NCI-H69 (cell line): ENCODE measurements around the gene USH1C.
A peak's percentile ranks its signal among the peaks of the same experiment; 100 is the strongest.

Experiments used
- DNase-seq: peaks from one replicate; lab custom pipeline; 2025; lab: John Stamatoyannopoulos, UW

USH1C gene

DNA sequence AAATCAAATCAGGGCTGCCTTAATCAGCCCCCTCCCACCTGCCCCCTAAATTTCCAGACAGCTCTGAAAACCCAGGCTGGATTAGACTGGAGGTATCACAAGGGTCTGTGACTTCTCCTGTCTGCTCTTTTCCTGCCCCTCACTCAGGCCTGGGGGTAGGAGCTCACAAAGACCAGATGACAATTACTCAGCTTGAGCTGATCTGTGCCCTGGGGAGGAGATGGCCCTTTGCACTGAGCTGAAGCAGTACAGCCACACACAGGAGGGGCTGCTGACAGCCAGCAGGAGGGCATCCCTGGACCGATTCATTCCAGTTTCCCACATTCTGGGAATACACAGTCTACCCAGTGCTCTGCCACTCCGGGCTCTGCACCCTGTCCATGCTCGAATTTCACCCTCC lies 71.7 kb downstream of the USH1C start:
- DNase-seq: peak; percentile 47

DNA sequence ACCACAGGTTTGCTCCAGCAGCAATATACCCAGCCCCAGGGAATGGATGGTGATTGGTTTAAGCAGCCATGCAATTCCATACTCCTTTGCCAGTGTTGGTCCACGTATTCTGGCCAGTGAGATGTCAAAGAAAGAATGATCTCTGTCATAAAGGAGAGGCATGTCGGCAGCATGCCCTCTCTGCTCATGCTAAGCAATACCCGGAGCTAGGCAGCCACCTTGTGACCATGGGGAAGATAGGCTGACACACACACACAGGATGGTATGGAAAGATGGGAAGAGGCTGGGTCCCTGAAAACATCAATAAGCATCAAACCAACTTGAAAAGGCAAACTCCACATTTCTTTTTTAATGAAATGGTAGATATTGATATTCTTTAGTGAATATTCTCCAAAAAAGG lies 72.7 kb downstream of the USH1C start:
- DNase-seq: no peak

DNA sequence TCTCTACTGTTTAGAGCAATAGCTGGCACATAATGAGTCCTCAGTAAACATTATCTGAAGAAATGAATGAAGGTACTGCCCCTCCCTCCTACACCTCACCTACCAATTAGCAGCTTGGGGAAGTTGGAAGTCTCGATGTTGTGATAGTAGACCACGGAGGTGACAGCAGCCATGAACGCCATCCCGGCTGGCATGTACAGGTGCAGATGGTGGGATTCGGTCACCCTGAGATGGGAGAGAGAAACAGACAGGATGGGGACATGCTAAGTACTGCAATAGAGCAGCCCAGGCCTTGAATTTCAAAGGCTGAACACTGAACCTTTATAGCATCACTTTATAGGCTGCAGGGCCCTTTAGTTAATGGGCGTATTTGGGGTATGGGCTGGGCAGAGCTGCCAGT lies 74.2 kb downstream of the USH1C start:
- no peak for DNase-seq

DNA sequence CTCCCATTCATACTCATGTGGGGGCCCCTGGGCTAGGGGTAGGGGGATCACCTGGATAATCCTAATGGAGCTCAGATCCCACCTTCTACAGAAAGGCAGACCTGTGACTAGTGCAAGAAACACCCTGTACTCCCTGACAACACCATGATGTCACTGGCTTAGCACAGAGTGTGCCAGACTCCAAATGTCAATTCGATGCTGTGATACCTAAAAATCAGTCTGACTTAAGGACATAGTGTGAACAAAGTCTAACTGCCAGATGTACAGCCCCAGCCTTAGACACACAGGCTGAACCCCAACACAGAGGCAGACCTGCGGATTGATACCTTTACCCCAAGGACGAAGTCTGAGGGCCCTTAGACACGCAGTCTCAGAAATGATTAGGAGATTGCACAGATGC lies 76.1 kb downstream of the USH1C start:
- DNase-seq: no peak

DNA sequence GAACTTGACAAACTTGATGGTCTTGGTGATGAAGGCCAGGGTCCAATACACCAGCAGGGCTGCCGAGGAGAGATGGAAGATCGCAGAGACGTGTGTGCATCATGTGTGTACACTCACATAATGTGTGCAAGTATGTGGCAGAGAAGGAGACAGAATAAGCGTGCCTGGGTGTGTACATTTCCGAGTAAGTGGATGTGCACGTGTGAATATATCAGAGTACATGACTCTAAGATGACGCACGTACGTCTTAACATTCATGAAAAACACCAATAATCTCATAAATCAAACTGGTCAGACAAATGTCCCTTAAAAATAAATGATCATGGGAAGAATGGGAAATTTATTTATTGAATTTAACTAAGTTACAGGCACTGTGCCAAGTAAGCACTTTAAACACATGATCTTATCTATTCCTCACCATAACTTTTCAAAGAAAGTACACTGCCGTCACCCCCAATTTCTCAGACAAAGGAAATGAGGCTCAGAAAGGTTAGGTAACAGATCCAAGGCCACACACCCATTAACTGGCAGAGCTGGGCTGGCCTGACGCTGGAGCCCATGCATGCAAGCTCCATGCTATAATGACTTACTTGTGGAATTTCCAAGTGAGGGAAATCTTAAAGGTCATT lies 80.6 kb downstream of the USH1C start:
- DNase-seq: no peak

DNA sequence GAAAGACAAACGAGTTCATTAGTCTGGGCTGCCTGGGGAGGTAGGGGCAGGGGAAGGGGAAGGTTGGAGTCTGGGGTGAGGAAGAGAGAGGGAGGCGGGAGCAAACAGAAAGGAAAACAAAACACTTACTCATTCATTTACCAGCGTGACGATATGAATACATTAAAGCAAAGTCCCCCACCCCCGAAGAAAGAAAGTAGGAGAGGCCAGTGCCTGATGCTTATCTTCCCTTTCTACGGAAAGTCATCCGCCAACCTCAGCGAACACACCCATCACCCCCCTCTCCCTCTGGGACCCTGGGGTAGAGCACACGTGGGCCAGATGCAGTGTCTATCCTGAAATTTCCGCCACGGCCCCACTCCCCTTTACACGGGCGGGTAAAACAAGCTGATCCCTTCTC lies 81.3 kb downstream of the USH1C start:
- no peak for DNase-seq

DNA sequence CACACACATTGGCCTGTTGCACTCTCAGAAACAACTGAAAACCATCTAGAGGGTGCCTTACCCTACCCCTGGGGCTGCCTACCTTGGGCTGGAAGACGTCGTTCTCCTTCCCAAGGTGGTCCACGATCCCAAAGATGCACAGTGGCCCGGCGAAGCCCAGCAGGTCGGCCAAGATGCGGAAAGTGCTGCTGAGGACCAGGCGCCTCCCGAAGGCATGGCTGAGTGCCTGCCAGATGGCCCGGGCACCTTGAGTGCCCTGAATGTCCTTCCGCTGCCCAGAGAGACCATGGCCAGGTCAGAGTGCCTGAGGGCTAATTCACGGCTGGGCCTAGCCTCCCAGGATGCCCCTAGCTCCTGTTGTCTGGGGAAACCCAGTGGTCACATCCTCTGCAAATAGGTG lies 83.8 kb downstream of the USH1C start:
- DNase-seq: no peak

DNA sequence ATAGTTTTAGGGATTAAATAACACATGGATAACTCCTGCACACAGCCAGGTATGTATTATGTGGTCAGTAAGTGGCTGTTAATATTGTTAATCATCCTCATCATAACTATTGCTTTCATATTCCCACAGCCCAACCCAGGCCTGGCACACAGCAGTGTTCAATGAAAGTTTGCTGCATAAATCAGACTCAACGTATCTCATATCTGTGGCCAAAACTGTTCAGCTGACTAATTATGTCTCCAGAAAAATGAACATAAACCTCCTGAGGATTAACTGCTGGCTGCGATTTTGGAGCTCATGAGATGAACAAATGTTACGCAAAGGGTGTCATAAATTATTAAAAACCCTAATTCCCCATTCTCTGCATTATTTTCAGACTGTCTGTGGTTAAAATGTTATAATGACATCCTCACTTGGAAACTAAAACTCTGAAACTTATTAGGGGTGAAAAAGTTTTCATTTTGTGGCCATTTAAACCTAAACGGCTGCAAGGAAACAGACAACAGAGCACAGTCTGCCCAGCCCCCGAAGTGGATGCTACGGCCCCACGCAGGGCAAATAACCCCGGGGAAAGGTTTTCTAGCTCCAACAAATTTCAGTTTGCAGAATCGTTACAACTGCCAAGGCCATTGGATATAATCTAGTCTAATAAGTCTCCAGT lies 84.8 kb downstream of the USH1C start:
- DNase-seq: no peak

DNA sequence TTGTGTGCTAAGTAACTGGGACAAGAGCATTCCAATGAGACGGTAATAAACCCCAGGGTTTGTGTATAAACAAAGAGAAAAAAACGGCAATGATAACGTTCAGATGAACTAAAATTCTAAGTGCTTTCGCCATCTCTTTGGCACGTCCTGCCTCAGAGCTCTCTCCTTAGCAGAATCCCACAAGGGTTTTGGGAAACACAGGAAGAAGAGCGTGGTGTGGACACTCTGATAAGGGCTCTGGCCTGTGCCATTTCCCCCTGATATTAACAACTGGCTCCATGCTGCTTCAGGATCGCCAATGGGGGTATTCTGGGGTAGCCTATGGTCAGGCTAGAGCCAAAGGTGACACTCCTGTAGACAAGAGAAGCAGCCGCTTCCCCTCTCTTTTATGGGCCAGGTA lies 85.9 kb downstream of the USH1C start:
- DNase-seq: no peak

DNA sequence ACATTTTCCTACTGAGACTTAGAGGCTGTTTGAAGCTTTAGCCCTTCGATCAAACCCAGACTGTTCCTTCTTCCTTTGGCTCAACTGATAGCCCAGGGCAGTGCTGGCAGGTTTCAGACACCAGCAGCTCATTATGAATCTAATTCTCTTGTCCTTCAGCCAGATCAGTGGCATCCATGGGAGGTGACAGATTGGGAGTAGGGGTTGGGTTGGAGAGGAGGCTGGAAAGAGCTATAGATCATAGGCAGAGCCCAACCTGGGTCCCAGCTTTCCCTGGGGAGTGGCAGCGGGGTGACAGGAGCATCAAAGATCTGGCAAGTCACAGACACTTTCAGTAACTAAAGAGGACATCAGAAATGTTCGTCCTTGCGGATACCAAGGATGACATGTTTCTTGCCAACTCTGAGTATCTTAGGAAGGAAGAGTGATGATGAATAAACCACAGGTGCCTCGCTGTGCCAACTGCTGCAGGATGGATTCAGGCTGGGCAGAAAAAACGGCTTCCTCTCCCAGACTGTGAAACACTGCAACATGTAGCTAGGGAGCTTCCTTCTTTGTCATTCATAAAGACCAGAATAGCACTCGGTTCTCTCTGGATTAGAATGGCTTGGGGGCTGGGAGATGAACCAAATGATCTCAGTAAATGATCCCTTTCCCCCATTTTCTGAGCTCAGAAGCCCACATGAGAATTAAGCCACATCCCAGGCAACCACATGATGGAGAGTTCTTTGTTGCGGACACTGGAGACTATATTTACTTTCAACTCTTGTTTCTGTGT lies 86.6 kb downstream of the USH1C start:
- no peak for DNase-seq

DNA sequence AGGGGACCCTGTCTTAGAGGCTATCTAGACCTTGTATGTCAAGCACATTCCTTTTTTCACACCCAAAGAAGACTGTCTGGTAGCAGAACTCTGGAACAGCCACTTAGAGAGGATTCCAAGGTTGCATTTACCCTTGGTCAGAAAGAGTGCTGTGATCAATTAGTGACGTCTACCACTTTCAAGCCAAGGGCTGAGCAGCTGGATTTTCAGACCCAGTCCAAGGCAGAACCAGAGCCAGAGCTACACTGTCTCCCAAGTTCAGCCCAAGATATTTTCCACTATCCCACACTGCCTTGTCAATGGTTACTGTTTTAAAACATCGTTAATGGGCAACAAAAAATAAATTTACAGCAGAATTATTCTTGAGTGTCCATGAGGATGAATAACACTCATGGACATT lies 91.5 kb downstream of the USH1C start:
- DNase-seq: no peak

DNA sequence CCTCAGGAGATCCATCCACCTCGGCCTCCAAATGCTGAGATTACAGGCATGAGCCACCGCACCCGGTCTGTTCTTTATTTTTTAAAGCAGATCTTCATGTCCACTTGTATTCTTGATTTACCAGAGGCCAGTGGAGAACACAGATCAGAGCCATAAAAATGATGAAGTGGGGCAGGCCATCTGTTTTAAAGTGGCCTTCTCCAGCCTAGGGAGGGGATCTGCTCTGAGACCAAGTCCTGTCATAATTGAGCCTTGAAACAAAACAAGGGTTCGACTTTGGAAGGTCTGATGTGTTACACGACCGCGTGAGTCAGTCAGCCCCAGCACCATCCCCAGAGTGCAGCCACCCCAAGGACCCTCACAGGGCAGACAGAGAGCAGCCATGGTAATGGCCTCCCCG lies 95.1 kb downstream of the USH1C start:
- no peak for DNase-seq

DNA sequence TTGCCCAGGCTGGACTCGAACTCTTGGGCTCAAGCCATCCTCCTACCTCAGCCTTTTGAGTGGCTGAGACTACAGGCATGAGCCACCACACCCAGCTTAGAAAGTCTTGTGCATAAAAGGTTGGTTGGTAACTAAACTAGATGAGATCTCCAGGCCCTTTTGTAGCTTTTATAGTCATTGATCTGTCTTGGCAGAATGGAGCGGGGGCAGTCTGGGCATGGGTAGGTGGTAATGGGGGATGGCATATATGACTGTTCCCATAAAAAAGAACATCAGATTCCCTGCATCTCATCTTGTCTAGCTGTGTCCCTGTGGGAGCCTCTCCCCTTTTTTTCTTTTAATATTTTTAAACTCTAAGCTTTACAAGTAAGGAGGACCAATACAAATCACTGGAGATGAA lies 97.7 kb downstream of the USH1C start:
- DNase-seq: no peak

DNA sequence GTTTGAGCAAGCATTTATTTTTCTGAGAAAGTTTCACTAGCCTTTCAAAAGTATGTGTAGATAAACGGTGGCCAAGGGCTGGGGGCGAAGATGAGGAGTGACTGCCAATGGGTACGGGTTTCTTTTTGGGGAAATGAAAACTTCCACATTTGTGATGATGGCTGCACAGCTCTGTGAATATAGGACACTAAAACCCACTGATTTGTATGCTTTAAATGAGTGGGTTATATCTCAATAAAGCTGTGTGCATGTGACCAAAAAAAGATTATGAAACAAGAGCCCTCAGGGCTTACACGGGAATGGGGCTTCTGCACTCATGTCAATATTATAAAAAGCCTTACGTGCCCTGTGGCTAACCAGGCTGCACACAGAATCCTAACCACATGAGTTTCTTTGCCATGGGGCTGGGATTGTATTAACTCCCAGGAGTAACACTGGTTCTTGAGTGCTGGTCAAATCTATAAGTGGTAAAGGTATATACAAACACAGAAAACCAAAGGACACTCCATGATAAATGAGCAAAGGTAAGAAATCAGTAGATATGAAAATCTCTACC lies 98.9 kb downstream of the USH1C start:
- no peak for DNase-seq

DNA sequence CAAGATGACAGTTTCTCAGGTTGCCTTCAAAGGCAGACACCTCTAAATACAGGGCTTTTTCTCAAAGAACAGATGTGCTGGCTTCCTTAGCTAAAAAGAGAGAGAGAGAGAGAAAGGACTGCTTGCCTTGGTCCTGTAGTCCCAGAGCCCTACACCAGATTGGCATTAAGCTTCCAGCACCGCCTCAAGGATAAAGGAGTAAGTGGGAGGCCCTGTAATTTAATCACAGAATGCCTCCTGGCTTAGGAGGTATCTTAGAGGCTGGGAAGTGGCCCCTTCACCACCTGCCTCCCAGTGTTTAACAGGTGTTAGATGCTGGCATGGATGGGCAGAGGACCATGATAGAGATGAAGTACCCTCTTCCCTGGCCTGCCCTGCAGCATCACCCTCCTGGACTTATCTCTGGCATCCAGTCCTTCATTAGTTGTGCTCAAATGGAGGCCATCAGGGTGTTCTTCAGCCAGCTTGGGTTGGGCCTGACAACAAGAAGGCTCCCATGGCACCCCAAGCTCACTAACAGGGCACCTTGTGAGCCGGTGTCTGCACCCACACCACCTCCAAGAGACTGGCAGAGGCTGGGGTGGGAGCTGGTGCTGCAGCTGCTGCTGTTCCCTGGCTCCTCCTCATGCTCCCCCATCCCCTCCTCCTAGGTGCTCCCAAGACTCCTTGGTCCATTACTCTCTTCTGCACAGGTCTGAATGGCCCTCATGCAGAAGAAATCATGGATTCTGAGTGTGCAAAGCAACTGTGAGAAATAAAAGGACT lies 100.1 kb downstream of the USH1C start:
- peak; percentile 76 for DNase-seq
